Measurements from ENCODE around the gene SENP2.

The SENP2 gene

DNA sequence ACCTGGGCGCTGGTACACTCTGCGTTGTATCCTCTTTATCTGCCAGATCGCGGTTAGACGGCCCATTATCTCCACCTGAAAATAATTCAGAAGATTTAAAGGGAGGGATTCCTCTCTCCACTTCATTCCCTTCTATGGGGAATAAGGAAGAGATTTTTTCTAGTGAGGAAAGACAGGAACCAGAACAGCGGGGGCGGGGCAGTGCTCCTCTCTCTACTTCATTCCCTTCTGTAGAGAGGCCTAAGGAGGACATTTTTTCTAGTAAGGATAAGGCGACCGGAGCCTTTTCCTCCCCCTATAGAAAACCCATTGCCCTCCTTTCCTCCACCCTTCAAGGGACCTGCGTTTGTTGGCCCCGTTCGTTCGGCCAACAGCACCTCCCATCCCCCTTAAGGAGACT, 25.4 kb upstream of the SENP2 start:
- H3K4me1 ChIP-seq (ENCODE audit: low read length) = peaks cover 7% of the 10 kb centered on the region
- no peak overlapping the region for H2AFZ ChIP-seq (ENCODE audit: low read depth, low read length)
- H3K4me2 ChIP-seq (ENCODE audit: low read length) = no peak overlapping the region
- no peaks in the 10 kb centered on the region for H4K20me1 ChIP-seq (ENCODE audit: insufficient read depth, low read length)
- H3K9ac ChIP-seq (ENCODE audit: low read length) = no peak overlapping the region
- H3K36me3 ChIP-seq (replicated peaks; ENCODE audit: low read depth, low read length) = no peaks in the 10 kb centered on the region
- TF ChIP-seq CTCF (IDR thresholded peaks at IDR 0.05; ENCODE audit: low read depth, low read length) = no peak
- no peak for TF ChIP-seq EZH2phosphoT487 (IDR thresholded peaks at IDR 0.05; ENCODE audit: low read depth)
- no peaks in the 10 kb centered on the region for H3K27me3 ChIP-seq (ENCODE audit: low read depth, low read length)
- H3K27ac ChIP-seq (ENCODE audit: low read length) = no peak overlapping the region
- no peak overlapping the region for H3K4me3 ChIP-seq (ENCODE audit: low read length)
- no peaks in the 10 kb centered on the region for H3K9me3 ChIP-seq (ENCODE audit: insufficient read depth, low read length)
- no peaks in the 10 kb centered on the region for H3K79me2 ChIP-seq (ENCODE audit: low read length)

GRCh38 chr3:185561374-185561943, 24.6 kb upstream of the SENP2 start:
- no peak overlapping the region for H3K9ac ChIP-seq (ENCODE audit: low read length)
- H3K4me1 ChIP-seq (ENCODE audit: low read length) = peaks cover 7% of the 10 kb centered on the region
- H3K4me2 ChIP-seq (ENCODE audit: low read length) = no peak overlapping the region
- TF ChIP-seq EZH2phosphoT487 (IDR thresholded peaks at IDR 0.05; ENCODE audit: low read depth) (no peak), CTCF (IDR thresholded peaks at IDR 0.05; ENCODE audit: low read depth, low read length) (no peak)
- no peaks in the 10 kb centered on the region for H4K20me1 ChIP-seq (ENCODE audit: insufficient read depth, low read length)
- no peak overlapping the region for H3K27ac ChIP-seq (ENCODE audit: low read length)
- no peaks in the 10 kb centered on the region for H3K27me3 ChIP-seq (ENCODE audit: low read depth, low read length)
- H3K4me3 ChIP-seq (ENCODE audit: low read length) = no peak overlapping the region
- no peaks in the 10 kb centered on the region for H3K79me2 ChIP-seq (ENCODE audit: low read length)
- no peaks in the 10 kb centered on the region for H3K9me3 ChIP-seq (ENCODE audit: insufficient read depth, low read length)
- no peak overlapping the region for H2AFZ ChIP-seq (ENCODE audit: low read depth, low read length)
- no peaks in the 10 kb centered on the region for H3K36me3 ChIP-seq (replicated peaks; ENCODE audit: low read depth, low read length)

- Histone ChIP-seq H3K4me2 (ENCODE audit: low read length) (no peak overlapping the region), H3K9ac (ENCODE audit: low read length) (no peak overlapping the region), H2AFZ (ENCODE audit: low read depth, low read length) (no peak overlapping the region), H3K4me1 (ENCODE audit: low read length) (peaks cover 7% of the 10 kb centered on the region), H3K4me3 (ENCODE audit: low read length) (no peak overlapping the region), H3K36me3 (replicated peaks; ENCODE audit: low read depth, low read length) (no peaks in the 10 kb centered on the region), H3K27me3 (ENCODE audit: low read depth, low read length) (no peaks in the 10 kb centered on the region), H4K20me1 (ENCODE audit: insufficient read depth, low read length) (no peaks in the 10 kb centered on the region), H3K79me2 (ENCODE audit: low read length) (no peaks in the 10 kb centered on the region), H3K27ac (ENCODE audit: low read length) (no peak overlapping the region), H3K9me3 (ENCODE audit: insufficient read depth, low read length) (no peaks in the 10 kb centered on the region)
- TF ChIP-seq CTCF (IDR thresholded peaks at IDR 0.05; ENCODE audit: low read depth, low read length) (no peak), EZH2phosphoT487 (IDR thresholded peaks at IDR 0.05; ENCODE audit: low read depth) (no peak)
These were observed 24.1 kb upstream of the SENP2 start for GRCh38 chr3:185561958-185562357.

- Histone ChIP-seq H3K4me1 (ENCODE audit: low read length) (peaks cover 12% of the 10 kb centered on the region; the same call in 1 of the 2 replicates), H3K4me2 (ENCODE audit: low read length) (no peak overlapping the region), H3K9me3 (ENCODE audit: insufficient read depth, low read length) (no peaks in the 10 kb centered on the region; the same call in 1 of the 2 replicates), H3K9ac (ENCODE audit: low read length) (no peak overlapping the region), H3K27ac (ENCODE audit: low read length) (no peak overlapping the region), H3K79me2 (ENCODE audit: low read length) (no peaks in the 10 kb centered on the region), H3K27me3 (ENCODE audit: low read depth, low read length) (no peaks in the 10 kb centered on the region), H3K36me3 (replicated peaks; ENCODE audit: low read depth, low read length) (no peaks in the 10 kb centered on the region), H3K4me3 (ENCODE audit: low read length) (no peak overlapping the region), H4K20me1 (ENCODE audit: insufficient read depth, low read length) (no peaks in the 10 kb centered on the region), H2AFZ (ENCODE audit: low read depth, low read length) (no peak overlapping the region)
- TF ChIP-seq EZH2phosphoT487 (IDR thresholded peaks at IDR 0.05; ENCODE audit: low read depth) = no peak
- TF ChIP-seq CTCF (IDR thresholded peaks at IDR 0.05; ENCODE audit: low read depth, low read length) = no peak
These were observed 13.9 kb upstream of the SENP2 start for GRCh38 chr3:185572183-185572582.

Measured in OCI-LY3 (cell line).